UCSD-AML1 (cell line): ENCODE measurements around the gene PTGES.
"Not testable (repeated sequence)": the region's sequence is repeated elsewhere in the genome, so short reads cannot be mapped to it uniquely, and the experiment has no call there.

Experiments
- DNase-seq: peaks from one replicate; lab custom pipeline; 2025; ENCODE audit not compliant: unreplicated experiment; lab: John Stamatoyannopoulos, UW

PTGES gene

GRCh38 chr9:129770741-129771140, 17.9 kb upstream of the PTGES start:
- no peak for DNase-seq

DNA sequence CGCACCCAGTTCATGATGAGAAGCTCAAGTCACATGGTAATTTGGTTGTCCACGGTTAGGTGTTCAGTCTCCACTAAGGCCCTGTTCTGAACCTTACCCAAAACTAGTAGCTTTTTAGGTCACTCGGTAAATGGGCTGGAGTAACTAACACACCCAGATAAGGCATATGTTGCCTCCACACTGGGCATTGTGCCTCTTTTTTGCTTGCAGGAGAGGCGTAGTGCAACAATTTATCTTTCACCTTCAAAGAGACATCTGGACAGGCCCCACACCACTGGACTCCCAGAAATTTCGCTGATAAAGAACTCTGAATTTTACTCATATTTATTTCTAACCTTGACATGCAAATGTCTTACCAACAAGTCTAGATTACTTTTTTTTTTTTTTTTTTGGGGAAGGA, 16.8 kb upstream of the PTGES start:
- DNase-seq, result no peak

DNA sequence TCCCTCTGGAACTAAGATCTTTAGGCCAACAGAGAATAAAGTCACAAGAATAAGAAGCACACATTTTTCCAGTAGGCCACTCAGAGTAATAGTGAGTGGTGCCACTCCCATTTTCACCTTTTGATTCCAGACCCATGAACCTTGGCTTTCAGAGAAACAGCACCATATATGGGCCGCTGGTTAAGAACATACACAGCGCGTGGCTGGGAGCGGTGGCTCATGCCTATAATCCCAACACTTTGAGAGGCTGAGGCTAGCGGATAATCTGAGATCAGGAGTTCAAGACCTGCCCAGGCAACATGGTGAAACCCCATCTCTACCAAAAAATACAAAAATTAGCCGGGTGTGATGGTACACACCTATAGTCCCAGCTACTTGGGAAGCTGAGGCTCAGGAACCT, 15.6 kb upstream of the PTGES start:
- no peak for DNase-seq

- DNase-seq, result no peak
These were observed 13.0 kb upstream of the PTGES start for GRCh38 chr9:129765764-129766317.

DNA sequence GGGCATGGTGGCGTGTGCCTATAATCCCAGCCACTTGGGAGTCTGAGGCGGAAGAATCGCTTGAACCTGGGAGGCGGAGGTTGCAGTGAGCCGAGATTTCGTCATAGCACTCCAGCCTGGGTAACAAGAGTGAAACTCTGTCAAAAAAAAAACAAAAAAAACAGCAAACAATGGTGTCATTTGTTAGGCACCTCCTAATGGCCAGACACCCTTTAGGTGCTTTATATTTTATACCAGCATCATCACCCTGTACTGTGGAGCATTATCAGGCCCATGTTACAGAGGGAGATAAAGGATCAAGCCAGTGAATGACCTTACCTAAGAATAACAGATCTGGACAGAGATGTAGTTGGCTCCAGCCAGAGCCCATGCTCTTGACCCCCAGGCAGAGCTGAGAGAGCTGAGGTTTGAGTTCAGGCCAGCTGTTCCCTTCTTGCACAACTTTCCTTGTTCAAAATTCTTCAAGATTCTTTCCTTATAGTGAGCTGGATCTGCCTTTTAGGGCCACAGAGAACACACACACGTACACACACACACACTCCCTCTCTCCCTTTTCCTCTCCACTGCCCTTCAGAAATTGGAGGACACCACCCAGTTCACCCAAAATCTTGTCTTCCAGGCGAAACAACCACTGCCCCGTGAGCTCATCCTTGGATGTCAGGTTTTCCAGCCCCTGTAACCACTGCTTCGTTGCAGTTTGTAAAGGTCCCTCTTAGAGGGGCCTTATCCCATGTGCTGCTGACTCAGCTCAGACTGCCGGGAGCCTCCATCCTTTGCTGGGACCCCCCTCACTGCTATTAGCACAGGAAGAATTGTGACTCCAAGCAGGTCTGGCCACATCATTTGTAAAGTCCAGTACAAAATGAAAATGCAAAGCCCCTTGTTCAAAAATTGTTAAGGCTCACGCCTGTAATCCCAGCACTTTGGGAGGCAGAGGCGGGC, 10.4 kb upstream of the PTGES start:
- DNase-seq, result no peak

GRCh38 chr9:129762370-129762984, 9.6 kb upstream of the PTGES start:
- DNase-seq, result not testable (repeated sequence)

GRCh38 chr9:129761901-129762369, 9.1 kb upstream of the PTGES start:
- no peak for DNase-seq

DNA sequence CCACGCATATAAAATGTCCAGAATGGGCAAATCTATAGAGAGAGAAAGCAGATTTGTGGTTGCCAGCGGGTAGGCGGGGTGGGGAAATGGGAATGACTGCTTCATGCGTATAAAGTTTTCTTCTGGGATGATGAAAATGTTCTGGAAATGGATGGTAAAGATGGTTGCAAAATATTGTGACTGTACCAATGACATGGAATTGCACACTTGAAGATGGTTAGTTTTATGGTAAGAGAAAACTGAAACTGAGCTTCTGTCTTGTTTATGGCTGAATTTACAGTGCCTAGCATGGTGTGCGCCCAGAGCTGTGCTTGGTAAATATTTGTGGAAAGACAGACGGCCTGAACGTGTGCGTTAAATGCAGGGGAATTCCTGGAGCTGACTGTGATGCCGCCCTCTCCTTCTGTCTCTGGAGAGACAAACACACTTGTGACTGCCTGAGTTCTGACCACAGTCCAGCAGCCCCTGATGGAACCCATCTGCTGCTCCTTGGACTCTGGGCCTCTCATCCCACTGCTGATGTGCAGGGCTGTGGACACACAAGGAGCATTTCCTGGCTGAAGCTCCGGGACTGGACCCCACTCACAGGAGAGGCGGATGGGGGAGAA, 8.6 kb upstream of the PTGES start:
- no peak for DNase-seq

GRCh38 chr9:129760784-129761183, 7.9 kb upstream of the PTGES start:
- DNase-seq, result not testable (repeated sequence)

- no peak for DNase-seq
These were observed 7.1 kb upstream of the PTGES start for GRCh38 chr9:129759804-129760502.

GRCh38 chr9:129759319-129759718, 6.5 kb upstream of the PTGES start:
- DNase-seq, result no peak

GRCh38 chr9:129757045-129757444, 4.2 kb upstream of the PTGES start:
- no peak for DNase-seq

DNA sequence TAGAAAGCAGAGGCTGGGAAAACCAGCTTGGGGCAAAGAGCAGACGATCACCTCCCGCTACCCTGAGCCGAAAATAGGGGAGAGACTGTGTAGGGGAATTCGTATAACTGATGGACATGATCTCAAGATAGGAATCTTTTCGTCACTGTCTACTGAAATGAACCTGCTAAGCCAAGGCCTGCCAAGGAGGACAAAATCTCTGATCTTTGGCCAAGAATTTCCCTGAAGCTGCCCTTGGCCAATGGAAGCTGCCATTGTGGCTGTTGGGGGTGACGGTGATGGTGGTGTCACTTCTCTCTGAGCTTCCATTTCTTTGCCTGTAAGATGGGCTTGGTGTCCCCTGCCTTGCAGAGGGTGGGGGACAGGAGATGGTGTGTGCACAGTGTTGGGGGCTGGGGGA, 3.3 kb upstream of the PTGES start:
- no peak for DNase-seq

DNA sequence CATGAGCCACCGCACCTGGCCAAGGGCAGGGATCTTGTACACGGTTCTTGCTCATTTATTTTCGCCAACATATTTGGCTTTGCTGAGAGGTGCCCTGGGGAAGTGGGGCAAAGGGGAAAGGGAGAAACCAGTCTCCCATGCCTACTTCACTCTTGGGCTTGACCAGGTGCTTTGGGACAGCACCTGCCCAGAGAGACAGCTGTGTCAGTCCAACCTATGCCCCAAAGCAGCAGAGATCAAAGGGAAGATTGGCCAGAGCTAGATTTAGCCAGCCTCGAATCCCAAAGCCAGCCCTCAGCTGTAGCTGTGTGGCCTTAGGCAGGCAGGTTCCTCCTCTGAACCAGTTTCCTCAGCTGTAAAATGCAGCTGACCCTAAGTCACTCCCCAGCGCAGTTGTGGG, 2.3 kb upstream of the PTGES start:
- no peak for DNase-seq

DNA sequence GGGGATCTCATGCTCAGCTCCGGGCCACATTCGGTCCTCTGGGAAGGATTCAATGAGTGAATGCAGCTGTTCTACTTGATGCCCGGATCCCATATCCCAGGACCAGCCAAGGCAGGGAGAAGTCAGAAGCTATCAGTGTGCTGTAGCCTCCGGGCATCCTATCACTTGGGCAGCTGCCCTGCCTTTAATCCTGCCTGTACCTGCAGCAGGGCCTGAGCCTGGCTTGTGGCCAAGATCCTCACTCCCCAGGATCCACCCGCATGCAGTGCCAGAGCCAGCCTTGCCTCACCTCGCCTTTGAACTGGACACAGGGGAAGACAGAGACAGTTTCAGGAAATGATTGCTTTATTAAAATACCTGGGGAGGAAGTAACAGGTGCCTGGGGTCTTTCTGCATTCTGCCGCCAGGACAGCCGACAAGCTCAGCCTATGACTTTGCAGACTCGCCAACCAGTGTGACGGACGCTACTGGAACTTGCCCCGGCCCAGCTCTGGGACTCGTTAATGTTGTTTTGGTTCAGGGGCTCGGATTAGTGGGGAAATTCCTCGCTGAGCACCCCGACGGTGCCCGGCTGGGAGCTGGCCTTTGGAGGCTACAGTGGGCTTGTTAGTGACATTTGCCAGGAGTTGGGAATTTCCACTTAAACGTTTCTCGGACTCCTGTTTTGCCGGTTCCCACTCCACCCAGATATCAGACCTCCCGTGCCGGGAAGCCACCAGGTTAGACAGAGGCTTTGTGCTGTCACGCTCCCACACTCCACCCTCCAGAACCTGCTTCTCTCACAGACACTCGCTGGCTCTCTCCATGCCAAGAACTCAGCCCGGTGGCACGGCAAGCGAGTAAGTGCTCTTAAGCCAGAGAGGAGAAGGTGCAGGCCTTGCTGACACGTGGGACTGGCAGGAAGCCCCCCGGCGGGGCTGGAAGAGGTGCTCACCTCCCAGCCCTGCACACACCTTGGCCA, 721 bp downstream of the PTGES start:
- DNase-seq, result no peak

DNA sequence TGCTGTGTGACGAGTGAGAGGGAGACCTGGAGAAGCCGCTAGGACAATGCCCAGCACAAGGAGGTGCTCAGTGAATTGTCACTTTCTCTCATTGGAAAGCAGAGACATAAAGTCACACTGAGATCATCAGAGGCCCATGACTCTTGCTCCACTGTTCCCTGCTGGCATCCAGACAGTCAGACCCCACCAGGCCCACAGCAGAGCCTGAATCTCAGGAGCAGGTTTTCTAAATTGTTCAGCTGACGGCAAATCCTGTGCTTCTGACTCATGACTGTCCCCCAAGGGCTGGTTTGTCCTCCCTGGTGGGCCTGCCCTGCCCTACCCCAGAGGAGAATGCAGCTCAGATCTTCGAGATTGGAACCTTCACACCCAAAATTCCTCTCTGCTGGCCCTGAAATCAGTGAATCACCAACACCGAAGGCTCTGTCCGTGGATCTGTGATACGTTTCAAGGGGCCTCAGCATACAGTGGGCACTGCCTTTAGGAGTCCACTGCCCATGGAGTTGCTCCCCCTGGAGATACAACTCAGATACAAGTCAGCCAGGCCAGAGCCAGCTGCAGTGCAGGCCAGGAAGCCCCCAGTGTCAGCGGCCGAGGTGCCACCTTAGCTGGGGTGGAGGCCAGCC, 2.7 kb downstream of the PTGES start:
- no peak for DNase-seq

- DNase-seq, result no peak
These were observed 3.3 kb downstream of the PTGES start for GRCh38 chr9:129749575-129749974.

GRCh38 chr9:129749052-129749451, 3.8 kb downstream of the PTGES start:
- DNase-seq, result not testable (repeated sequence)

DNA sequence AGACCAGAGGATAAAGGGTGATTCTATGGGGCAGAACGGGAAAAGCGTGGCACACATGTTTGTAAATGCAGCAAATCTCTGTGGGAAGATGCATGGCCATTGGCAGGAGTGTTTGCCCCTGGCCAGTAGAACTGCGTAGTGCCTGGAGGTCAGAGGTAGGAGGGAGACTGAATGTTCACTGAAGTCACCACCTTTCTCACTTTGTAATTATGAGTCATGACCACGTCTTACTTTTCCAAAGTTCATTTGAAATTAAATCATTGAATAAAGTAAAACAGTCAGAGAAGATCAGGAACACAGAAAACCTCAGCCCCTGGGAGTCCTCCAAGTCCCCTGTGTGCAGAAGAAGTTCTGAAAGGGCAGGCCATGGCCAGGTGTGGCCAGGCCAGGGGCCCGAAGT, 4.6 kb downstream of the PTGES start:
- no peak for DNase-seq
